GM19043 (cell line): ENCODE results near the gene AEN.
A peak's percentile ranks its signal among the peaks of the same experiment; 100 is the strongest.

Experiments
- ATAC-seq: cut with Tn5 transposase; IDR thresholded peaks from one replicate; pipeline ENCODE4 v1.9.1; 2021; ENCODE audit warnings: low read depth; ENCODE audit not compliant: unreplicated experiment

The AEN gene

DNA sequence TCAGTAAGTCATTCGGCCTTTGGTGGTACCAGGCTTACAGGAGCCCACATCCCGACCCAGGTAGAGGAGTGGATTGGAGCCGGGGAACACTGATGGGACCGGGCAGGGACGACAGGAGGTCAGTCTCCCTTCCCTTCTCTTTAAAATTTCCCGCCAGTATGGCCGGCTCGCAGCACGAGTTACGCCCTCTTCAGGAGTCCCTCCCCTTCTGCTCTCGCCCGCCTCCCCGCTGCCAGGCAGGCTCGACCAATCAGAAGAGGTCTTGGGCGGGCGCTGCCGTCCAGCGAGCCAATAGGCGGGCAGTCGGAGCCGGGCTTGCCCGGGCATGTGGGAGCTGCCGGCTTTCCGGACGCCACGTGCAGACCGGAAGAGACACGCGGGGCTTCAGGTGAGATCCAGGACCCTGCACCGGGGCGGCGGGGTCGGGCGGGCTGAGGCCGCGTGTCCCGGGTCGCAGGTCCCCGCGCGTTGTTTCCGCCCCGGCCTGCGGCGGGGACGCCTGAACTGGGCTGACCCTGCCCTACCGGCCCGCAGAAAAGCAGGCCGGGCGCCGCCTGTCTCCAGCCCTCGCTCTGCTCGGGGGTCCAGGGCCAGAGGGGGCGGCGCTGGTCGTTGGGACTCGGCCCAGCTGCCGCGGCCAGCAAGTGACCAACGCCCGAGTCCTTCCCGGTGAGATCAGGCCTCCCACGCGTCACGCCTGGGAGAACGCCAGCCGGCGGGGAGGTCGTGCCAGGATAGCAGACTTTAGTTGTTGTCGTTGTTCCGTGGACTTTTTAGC, at the start of gene AEN:
TSS of gene AEN (plus strand) at position 346 of the 778 bp plus-strand sequence. CDS start 4,870 bp downstream, outside the sequence.
- peak; percentile 93 for ATAC-seq

DNA sequence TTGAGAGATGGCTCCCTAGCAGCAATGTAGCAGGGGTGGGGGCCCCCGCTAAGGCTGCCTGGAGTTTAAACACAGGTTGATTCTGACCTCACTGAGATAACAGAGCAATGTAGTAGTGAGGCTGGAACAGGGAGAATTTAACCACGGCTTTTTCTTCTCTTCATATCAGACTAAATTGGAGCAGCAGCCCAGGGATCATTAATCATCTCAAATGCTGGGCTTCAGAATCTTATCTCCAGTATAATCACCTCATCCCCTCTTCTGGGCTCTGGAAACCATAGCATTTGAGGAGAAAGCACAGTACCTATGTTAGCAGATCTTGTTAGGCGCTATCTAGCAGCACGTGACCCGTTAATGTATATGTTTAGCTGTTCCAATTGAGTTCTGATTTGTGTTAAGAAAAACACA, 49.3 kb upstream of the AEN start:
- ATAC-seq, result no peak

- ATAC-seq, result no peak
Observed at GRCh38 chr15:88574077-88574476, 47.1 kb upstream of the AEN start.

DNA sequence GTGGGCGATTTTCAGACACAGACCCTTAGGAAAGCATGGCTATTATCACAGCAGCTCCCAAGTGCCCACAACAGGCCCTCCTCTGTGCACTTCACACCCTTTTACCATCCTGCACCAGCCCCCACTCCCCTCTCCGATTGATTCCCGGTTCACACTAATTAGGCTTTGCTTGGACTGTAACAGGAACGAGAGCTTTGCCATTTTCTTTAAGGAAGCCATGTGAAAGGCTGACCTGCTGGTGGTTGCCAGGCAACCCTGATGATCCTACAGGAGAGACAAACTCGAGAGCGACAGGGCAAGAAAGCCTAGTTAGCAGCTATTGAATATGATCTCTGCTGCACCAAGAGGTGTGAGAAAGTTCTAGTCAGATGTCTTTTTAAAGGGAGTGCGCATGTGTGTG, 46.5 kb upstream of the AEN start:
- no peak for ATAC-seq

DNA sequence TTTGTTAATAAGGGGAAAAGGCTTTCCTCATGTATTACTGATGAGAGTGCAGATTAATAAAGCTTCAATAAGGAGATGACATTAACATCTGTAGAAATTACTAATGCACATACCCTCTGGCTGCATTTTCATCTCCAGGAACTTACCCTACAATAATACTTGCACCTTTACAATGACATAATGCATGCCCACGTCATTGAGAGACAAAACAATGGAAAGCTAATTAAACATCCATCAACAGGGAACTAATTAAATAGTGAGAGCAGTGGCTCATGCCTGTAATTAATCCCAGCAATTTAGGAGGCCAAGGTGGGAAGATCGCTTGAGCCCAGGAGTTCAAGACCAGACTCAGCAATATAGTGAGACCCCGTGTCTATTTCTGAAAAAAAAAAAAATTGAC, 41.8 kb upstream of the AEN start:
- ATAC-seq, result no peak

GRCh38 chr15:88580532-88580931, 40.6 kb upstream of the AEN start:
- ATAC-seq, result no peak

DNA sequence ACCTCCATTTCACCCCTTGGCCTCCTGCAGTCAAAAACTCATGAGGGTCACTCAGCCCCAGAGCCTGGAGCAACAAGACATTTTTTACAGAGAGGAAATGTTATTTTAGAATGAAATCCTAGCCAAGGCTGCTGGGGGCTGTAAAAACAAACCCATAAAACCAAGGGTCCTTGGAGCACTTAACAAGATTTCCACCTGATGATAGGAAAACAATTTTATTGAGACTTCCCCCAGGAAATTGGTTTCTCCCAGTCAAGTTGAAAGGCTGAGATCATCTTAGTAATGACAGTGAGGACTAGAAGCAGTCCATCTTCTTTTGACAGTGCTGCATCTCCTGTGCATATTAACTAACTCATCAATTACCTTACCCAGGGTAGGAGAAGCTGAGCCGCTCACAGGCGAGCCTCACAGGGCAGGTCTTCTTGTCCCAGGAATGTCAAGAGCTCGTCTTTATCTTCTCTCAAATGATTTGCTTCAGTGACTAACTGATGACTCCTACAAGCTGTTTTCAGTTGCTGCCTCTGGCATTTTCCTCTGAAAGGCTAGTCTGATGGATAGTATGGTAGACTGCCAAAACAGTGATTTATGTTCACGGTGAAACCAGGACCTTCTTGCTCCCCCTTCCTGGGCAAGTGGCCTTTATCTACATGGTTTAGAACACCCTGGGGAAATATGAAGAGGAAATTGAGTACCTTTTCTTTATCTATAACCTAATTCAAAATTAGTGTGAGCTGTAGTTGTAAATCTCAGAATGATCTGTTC, 34.6 kb upstream of the AEN start:
- ATAC-seq, result no peak

DNA sequence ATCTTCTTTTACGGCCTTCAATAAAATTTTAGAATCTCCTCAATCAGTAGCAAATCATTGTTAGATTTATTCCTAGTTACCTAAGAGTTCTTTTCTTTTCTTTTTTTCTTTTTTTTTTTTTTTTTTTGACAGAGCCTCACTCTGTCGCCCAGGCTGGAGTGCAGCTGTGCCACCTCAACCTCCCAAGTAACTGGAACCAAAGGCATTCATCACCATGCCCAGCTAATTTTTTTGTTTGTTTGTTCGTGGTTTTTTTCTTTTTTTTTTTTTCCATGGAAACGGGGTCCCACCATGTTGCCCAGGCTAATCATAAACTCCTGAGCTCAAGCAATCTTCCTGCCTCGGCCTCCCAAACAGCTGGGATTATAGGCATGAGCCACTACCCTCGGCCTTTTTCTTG, 30.4 kb upstream of the AEN start:
- ATAC-seq, result no peak

- no peak for ATAC-seq
Observed at GRCh38 chr15:88591384-88591783, 29.8 kb upstream of the AEN start.

DNA sequence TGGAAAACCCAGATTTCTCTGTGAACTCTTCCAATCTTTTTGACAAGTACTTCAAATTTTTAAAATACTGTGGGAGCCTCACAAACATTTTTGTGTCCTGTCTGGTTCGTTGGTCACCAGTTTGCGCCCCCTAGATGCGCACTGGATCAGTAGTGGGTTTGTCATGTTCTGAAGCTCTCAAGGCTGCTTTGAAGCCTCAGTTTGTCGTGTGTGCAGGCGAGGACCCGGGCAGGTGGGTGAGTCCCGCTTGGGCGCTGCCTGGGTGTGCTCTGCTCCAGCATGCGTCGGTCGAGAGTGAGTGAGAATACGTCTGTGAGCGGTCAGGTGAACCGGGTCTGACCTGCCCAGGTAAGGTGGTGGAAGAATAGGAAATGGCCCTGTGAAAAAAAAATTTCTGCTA, 17.3 kb upstream of the AEN start:
- ATAC-seq, result no peak

DNA sequence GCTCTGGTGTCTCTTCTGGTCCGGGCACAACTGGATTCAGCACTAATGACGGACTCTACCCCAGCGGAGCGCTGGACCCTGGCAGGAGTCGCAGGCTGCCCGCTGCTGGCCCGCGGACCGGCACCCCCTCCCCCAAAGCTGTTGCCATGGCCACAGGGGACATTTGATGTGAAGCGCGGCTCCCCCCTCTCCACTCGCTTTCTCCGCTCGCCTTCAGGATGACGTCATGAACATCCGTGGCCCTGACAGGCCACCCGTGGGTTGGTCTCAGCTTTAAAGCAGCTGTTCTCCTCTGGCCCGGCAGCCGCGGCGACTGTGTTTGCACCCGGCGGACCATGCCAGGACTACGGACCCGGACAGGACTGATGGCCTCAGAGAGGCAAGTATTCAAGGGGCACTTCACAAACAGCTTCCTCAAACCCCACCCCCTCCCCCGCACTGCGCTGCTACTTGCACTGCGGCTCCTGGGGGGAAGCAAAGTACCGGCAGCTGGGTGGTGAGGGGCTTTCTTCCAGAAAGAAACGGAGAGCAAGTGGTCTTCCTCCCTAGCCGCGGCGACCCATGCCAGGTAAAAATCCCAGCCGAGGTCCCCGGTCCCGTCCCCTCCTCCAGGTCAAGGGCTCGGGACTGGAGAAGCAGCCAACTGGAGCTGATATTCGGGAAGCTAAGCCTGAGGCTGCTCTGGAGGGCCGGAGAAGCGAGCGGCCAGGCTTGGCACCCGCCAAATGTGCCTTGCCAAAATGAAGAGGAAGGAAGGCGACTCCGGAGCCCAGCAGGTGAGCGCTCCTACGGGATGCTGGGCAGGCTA, 16.6 kb upstream of the AEN start:
- ATAC-seq, result no peak

GRCh38 chr15:88605189-88606069, 15.7 kb upstream of the AEN start:
- ATAC-seq, result no peak

GRCh38 chr15:88606070-88606794, 14.9 kb upstream of the AEN start:
- no peak for ATAC-seq

DNA sequence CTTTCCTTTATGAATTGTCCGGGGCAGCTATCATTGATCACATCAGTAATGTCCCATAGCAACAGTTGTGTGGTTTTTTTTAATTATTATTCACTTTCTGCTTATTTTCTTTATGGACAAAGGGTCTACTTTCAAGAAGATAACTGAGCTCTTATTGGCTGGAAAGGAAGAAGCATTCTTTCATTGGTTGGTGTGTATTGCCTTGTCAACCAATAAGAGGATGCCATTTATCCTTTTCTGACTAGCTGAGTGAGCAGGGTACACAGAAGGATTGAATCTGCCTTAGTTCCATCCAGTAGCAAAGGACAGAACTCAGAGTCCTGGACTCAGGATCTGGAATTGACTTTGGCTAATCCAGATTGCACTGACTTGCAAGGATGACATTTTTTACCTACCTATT, 13.2 kb upstream of the AEN start:
- no peak for ATAC-seq

DNA sequence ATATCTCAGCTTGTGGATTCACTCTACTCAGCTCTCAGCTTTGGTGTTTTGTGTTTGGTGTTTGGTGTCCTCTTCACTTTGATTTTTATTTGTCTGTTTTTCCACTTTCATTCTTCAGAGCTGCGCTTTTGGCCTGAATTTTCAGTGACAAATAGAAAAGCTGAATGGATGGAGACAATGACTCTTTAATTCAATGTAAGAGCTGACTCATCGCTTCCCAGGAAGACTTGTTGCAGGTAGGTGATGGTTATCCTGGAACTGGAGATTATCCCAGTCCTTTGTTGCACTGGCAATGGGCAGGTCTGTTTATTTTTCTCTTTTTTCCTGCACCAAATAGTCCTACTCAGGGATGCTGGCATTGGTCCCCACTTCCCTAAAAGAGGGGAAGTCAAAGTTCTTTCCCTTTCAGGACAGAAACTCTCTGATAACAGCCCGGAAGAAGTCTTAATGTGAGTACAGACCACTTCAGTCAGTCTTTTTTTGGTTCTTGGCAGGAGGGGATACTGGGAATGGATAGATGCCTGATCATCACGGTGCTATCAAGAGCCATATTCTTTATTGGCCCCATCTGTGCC, 12.4 kb upstream of the AEN start:
- ATAC-seq, result no peak

GRCh38 chr15:88609344-88610090, 11.6 kb upstream of the AEN start:
- ATAC-seq, result no peak

- no peak for ATAC-seq
Observed at GRCh38 chr15:88610701-88611231, 10.4 kb upstream of the AEN start.

DNA sequence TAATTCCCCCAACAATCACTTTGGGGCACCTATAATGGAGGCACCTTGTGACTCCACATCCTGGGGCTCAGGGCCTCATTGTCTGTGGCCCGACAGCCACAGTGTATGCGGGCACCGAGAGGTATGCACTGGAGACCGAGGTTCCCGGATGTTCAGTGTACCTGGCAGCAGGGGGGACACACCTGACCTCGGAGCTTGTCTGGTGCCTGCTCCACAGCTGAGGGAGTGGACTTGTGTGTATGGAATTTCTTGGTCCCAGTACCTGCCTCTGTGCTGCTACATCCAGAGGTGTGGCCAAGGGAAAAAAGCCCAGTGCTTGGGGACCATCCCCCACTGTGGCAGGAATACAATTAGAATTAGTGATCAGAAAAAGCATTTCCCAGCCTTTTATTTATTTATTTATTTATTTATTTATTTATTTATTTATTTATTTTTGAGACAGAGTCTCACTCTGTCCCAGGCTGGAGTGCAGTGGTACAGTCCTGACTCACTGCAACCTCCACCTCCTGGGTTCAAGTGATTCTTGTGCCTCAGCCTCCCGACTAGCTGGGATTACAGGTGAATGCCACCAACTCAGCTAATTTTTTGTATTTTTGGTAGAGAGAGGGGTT, 8.8 kb upstream of the AEN start:
- no peak for ATAC-seq
